HEK293 (cell line): ENCODE data around the gene CCT6B.

Experiments used
- CTCF ChIP-seq: fragments of 450-650 bp; formaldehyde crosslinking; IDR thresholded peaks from 2 replicates; pipeline ENCODE4 v1.5.1; 2016; ENCODE audit warnings: missing biosample characterization, missing genetic modification characterization
- ELK4 ChIP-seq: IDR thresholded peaks from 2 replicates; pipeline ENCODE4 v1.6.1; 2011; ENCODE audit warnings: mild to moderate bottlenecking, low read depth, low read length, borderline replicate concordance
- KLF8 ChIP-seq: fragments of 450-650 bp; formaldehyde crosslinking; IDR thresholded peaks from 2 replicates; pipeline ENCODE4 v1.5.1; 2016; ENCODE audit warnings: missing biosample characterization, missing genetic modification characterization
- SP2 ChIP-seq: fragments of 450-650 bp; formaldehyde crosslinking; IDR thresholded peaks from 2 replicates; pipeline ENCODE4 v1.5.1; 2016; ENCODE audit warnings: missing biosample characterization, missing genetic modification characterization
- YY1 ChIP-seq: fragments of 450-650 bp; formaldehyde crosslinking; IDR thresholded peaks from 2 replicates; pipeline ENCODE4 v1.5.1; 2018; ENCODE audit warnings: missing biosample characterization, missing genetic modification characterization
- ZNF140 ChIP-seq: fragments of 450-650 bp; formaldehyde crosslinking; IDR thresholded peaks from 2 replicates; pipeline ENCODE4 v1.5.1; 2016; ENCODE audit warnings: missing biosample characterization, missing genetic modification characterization
- ZNF148 ChIP-seq: fragments of 450-650 bp; formaldehyde crosslinking; IDR thresholded peaks from 2 replicates; pipeline ENCODE4 v1.5.0; 2017; ENCODE audit warnings: missing biosample characterization, missing genetic modification characterization, borderline replicate concordance
- ZNF48 ChIP-seq: fragments of 450-650 bp; formaldehyde crosslinking; IDR thresholded peaks from 2 replicates; pipeline ENCODE4 v1.5.1; 2016; ENCODE audit warnings: missing biosample characterization, missing genetic modification characterization
- ZNF664 ChIP-seq: fragments of 450-650 bp; formaldehyde crosslinking; IDR thresholded peaks from 2 replicates; pipeline ENCODE4 v1.5.1; 2016; ENCODE audit warnings: missing biosample characterization, missing genetic modification characterization

- TF ChIP-seq ELK4 (no peak), ZNF148 (tag by site-specific recombination) (no peak), YY1 (no peak), CTCF (tag by site-specific recombination) (no peak), ZNF140 (no peak), SP2 (no peak), ZNF48 (tag by site-specific recombination) (no peak), KLF8 (tag by site-specific recombination) (no peak), ZNF664 (tag by site-specific recombination) (no peak)
Observed at GRCh38 chr17:35006961-35007360, 45.7 kb upstream of the CCT6B start.
